ENCODE results near the gene KXD1. TPM values are rescaled to one million over a fixed set of nuclear protein-coding genes. Genes with fewer than 3 reads are reported as not detected.
A peak's percentile ranks its signal among the peaks of the same experiment; 100 is the strongest.

KXD1 gene
- total RNA-seq, 1 experiment from 2014 or later = 138 TPM

DNA sequence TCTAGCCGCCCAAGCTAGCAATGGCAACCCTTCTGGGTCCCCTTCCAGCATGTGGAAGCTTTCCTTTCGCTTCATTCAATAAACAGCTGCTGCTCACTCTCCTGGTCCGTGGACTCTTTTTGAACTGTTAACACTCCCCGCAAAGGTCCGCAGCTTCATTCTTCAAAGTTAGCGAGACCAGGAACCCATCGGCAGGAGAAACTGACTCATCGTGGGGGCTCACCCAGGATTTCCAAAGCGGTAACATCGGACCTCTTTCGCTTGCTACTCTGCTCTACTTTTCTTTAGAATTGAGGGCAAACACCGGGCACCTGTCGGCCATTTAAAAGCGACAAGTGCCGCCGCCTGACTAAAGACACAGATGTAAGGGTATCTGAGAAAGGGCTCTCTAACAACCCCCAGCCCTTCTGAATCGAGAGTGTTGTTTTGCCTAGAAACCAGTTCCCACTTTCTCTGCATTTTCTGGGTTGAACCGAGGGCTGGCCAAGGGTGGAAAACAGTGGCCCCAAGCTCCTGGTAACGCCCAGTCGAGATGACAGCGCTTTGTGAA lies 19.8 kb downstream of the KXD1 start:
- Histone ChIP-seq H2AFZ (ENCODE audit: low read length) (no peak overlapping the region), H4K91ac (ENCODE audit: insufficient read length, low read depth, low read length) (no peak overlapping the region), H3K23ac (ENCODE audit: insufficient read length, low read depth, low read length) (no peak overlapping the region), H2BK5ac (ENCODE audit: insufficient read length, low read length) (no peak overlapping the region), H3K79me1 (ENCODE audit: insufficient read depth, low read depth, low read length, poor library complexity, severe bottlenecking) (peaks cover 7% of the 10 kb centered on the region), H3K4me2 (ENCODE audit: insufficient read depth, insufficient read length, low read length) (no peak overlapping the region), H4K5ac (ENCODE audit: insufficient read length, low read depth, low read length) (no peak overlapping the region), H2BK12ac (ENCODE audit: insufficient read length, low read depth, low read length) (no peak overlapping the region), H3K27ac (ENCODE audit: insufficient read length, low read depth, low read length) (no peak overlapping the region), H2BK120ac (ENCODE audit: low read depth, low read length, poor library complexity, severe bottlenecking) (no peak overlapping the region), H4K8ac (replicated peaks; ENCODE audit: insufficient read length, low read depth, low read length) (no peak overlapping the region), H3K9me3 (ENCODE audit: control insufficient read depth, low read depth, low read length) (no peaks in the 10 kb centered on the region), H3K56ac (ENCODE audit: insufficient read length, low read depth, low read length) (no peak overlapping the region), H3K4me1 (ENCODE audit: insufficient read depth, low read length) (peaks cover 8% of the 10 kb centered on the region; the same call in 1 of the 2 replicates), H3K9ac (ENCODE audit: extremely low read depth, insufficient read length, low read length) (no peak overlapping the region), H2AK5ac (ENCODE audit: insufficient read length, low read length) (no peak overlapping the region), H2BK15ac (ENCODE audit: low read depth, low read length) (no peak overlapping the region), H3K23me2 (ENCODE audit: insufficient read length, low read depth, low read length, poor library complexity, severe bottlenecking) (peaks cover 5% of the 10 kb centered on the region), H3K14ac (ENCODE audit: insufficient read depth, low read length) (no peak overlapping the region), H4K20me1 (ENCODE audit: control insufficient read depth, insufficient read depth, insufficient read length) (peaks cover 2% of the 10 kb centered on the region), H3K4ac (ENCODE audit: low read depth, low read length) (no peak overlapping the region), H3K18ac (ENCODE audit: insufficient read length, low read depth, low read length) (no peak overlapping the region), H3K27me3 (ENCODE audit: insufficient read depth, low read length) (no peaks in the 10 kb centered on the region), H2BK20ac (ENCODE audit: low read depth, low read length, poor library complexity, severe bottlenecking) (no peak overlapping the region), H3K79me2 (ENCODE audit: insufficient read depth, low read length) (peaks cover 8% of the 10 kb centered on the region; the same call in 1 of the 2 replicates), H3T11ph (ENCODE audit: low read length) (no peak overlapping the region)
- no peaks in the 10 kb centered on the region for H3K9me3 Mint-ChIP-seq
- no peak for DNase-seq
- H3K27me3 Mint-ChIP-seq (ENCODE audit: low read depth) = peaks cover 2% of the 10 kb centered on the region
- peaks cover 31 to 57% (median 38%) of the 10 kb centered on the region in 3 experiments for H3K36me3 Mint-ChIP-seq (ENCODE audit: insufficient read depth in 1 of 3, low read depth in 3 of 3)
- WGBS (ENCODE audit: extremely low coverage, insufficient read length, low lambda C conversion rate) = no CpG with 5 or more reads among the region's 21 CpGs
- no peak overlapping the region for H3K4me3 Mint-ChIP-seq
- peaks cover 8 to 11% of the 10 kb centered on the region in 2 experiments for H3K4me1 Mint-ChIP-seq
- TF ChIP-seq, protein P1, sequence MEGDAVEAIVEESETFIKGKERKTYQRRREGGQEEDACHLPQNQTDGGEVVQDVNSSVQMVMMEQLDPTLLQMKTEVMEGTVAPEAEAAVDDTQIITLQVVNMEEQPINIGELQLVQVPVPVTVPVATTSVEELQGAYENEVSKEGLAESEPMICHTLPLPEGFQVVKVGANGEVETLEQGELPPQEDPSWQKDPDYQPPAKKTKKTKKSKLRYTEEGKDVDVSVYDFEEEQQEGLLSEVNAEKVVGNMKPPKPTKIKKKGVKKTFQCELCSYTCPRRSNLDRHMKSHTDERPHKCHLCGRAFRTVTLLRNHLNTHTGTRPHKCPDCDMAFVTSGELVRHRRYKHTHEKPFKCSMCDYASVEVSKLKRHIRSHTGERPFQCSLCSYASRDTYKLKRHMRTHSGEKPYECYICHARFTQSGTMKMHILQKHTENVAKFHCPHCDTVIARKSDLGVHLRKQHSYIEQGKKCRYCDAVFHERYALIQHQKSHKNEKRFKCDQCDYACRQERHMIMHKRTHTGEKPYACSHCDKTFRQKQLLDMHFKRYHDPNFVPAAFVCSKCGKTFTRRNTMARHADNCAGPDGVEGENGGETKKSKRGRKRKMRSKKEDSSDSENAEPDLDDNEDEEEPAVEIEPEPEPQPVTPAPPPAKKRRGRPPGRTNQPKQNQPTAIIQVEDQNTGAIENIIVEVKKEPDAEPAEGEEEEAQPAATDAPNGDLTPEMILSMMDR (conservative IDR thresholded peaks at IDR 0.05) = no peak
- peak overlapping the region in 2 of 3 experiments; percentile 51 to 91; a peak in 3 of 7 replicates for H3K27ac Mint-ChIP-seq
